ENCODE results near the gene VILL.

VILL gene

DNA sequence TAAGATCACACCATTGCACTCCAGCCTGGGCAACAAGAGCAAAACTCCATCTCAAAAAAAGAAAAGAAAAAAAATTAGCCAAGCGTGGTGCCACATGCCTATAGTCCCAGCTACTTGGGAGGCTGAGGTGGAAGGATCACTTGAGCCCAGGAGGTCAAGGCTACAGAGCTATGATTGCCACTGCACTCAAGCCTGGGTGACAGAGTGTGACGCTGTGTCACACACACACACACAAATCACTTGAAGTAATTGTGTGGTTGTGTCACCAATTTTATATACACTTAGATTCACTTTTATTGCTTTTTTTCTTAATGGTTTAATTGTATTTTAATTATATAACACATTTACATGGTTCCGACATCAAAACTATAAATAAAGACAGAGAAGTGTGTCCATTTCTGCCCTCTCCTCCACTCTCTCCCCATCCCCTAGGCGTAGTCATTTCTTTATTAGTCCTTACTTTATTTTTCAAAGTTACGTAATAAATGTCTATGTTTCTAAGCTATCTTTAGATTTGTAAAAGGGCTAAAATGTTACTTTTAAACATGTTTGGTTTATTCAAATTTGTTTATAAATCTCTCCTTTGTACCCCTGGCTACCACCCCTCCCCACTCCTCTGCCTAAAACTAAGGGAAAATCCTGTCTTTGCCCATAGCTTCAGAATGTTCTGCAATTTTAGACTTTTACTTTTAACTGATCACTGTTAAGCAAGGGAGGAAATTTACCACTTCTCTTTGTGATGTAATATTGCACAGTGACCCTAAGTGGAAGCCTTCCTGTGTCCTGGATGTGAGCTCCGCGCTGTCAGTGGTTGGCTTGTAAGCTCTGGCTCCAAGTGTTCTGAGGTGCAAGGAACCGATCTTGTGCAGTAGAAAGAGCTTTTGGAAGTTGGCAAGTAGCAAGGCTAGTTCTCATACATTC, 10.8 kb upstream of the VILL start:
- no peak for DNase-seq
- Mint-ChIP-seq H3K9me3 (no peaks in the 10 kb centered on the region), H3K36me3 (ENCODE audit: low read depth) (peaks cover 53% of the 10 kb centered on the region), H3K27me3 (ENCODE audit: low read depth, poor library complexity) (peaks cover 4% of the 10 kb centered on the region), H3K4me1 (no peaks in the 10 kb centered on the region), H3K27ac (peak overlapping the region; percentile 14), H3K4me3 (no peak overlapping the region)
- TF ChIP-seq, protein P1, sequence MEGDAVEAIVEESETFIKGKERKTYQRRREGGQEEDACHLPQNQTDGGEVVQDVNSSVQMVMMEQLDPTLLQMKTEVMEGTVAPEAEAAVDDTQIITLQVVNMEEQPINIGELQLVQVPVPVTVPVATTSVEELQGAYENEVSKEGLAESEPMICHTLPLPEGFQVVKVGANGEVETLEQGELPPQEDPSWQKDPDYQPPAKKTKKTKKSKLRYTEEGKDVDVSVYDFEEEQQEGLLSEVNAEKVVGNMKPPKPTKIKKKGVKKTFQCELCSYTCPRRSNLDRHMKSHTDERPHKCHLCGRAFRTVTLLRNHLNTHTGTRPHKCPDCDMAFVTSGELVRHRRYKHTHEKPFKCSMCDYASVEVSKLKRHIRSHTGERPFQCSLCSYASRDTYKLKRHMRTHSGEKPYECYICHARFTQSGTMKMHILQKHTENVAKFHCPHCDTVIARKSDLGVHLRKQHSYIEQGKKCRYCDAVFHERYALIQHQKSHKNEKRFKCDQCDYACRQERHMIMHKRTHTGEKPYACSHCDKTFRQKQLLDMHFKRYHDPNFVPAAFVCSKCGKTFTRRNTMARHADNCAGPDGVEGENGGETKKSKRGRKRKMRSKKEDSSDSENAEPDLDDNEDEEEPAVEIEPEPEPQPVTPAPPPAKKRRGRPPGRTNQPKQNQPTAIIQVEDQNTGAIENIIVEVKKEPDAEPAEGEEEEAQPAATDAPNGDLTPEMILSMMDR (IDR thresholded peaks at IDR 0.05), result no peak

DNA sequence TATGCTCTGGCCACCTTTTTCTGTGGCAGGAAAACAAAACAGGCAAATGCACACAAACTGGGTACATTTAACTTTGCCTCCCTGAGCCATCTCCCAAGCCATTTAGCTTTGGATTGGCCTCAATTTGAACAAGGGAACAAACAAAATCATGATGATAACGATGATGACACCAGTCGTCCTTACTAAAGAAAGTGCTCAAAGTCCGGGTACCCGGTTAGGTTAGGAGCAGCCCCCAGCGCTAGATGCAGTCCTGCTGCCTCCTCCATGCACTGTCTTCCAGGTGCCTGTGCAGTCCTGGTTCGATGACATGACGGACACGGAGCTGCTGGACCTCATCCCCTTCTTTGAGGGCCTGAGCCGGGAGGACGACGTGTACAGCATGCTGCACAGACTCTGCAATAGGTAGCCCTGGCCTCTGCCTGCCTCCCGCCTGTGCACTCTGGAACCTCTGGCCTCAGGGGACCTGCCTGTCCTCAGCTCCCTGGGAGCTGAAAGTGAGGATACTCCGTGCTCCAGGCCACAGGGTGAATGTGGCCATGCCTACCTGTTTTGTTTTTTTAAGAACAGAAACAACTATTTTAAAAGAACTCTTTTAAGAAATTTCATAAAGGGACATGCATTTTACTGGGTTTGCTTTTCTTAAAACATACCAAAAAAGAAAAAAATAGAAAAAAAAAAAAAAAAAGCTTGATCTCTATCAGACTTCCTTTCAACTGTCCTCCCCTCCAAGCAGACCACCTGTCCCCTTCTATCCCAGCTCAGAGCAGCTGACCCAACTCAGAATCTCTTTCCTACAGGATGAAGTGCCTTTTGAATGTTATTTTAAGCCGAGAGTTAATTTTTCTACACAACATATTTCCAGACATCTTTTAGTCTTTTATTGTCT, 9.9 kb upstream of the VILL start:
- Mint-ChIP-seq H3K27me3 (ENCODE audit: low read depth, poor library complexity) (peaks cover 4% of the 10 kb centered on the region), H3K36me3 (ENCODE audit: low read depth) (peaks cover 48% of the 10 kb centered on the region), H3K27ac (peak overlapping the region; percentile 83), H3K9me3 (no peaks in the 10 kb centered on the region), H3K4me1 (no peaks in the 10 kb centered on the region), H3K4me3 (no peak overlapping the region)
- DNase-seq, result no peak
- TF ChIP-seq, protein P1 (IDR thresholded peaks at IDR 0.05), result no peak

DNA sequence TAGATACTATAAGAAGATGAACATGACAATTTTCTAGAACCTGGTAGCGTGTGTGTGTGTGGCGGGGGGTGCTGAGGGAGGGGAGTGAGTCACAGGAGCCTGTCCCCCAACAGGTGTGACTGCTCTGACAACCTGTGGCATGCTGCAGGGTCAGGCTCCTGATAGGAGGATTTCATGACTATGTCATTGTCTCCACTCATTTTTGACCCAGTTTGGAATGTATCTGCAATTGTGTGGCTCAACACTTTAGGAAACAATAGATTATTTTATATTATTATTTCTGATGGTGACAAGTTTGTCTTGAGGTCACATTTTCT, 9.3 kb upstream of the VILL start:
- Mint-ChIP-seq H3K4me3 (no peak overlapping the region), H3K27ac (no peak overlapping the region), H3K36me3 (ENCODE audit: low read depth) (peaks cover 42% of the 10 kb centered on the region), H3K4me1 (no peaks in the 10 kb centered on the region), H3K9me3 (no peaks in the 10 kb centered on the region), H3K27me3 (ENCODE audit: low read depth, poor library complexity) (peaks cover under 1% of the 10 kb centered on the region)
- DNase-seq, result no peak
- TF ChIP-seq, protein P1 (IDR thresholded peaks at IDR 0.05), result no peak

DNA sequence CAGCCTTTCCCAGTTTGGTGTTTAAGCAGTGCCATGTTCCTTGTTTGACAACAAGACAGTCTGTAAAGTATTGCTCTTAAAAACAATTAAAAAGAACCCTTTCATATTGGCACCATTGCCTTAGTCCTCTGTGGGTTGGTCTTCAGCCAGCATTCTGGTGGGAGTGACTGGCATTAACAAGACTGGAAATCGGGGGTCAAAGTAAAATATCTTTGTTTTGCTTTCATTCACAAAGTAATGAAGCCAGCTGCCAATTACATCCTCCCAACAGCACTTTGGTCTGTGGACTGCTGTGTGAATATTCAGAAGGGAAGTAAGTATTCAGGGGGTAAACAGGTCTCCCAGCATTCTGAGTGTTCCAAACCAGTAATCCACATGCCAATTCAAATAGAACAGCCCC, 8.3 kb upstream of the VILL start:
- no peak for DNase-seq
- H3K27ac Mint-ChIP-seq, result no peak overlapping the region
- H3K4me1 Mint-ChIP-seq, result no peaks in the 10 kb centered on the region
- TF ChIP-seq, protein P1 (IDR thresholded peaks at IDR 0.05), result no peak
- H3K4me3 Mint-ChIP-seq, result no peak overlapping the region
- no peaks in the 10 kb centered on the region for H3K27me3 Mint-ChIP-seq (ENCODE audit: low read depth, poor library complexity)
- no peaks in the 10 kb centered on the region for H3K9me3 Mint-ChIP-seq
- H3K36me3 Mint-ChIP-seq (ENCODE audit: low read depth), result peaks cover 33% of the 10 kb centered on the region

DNA sequence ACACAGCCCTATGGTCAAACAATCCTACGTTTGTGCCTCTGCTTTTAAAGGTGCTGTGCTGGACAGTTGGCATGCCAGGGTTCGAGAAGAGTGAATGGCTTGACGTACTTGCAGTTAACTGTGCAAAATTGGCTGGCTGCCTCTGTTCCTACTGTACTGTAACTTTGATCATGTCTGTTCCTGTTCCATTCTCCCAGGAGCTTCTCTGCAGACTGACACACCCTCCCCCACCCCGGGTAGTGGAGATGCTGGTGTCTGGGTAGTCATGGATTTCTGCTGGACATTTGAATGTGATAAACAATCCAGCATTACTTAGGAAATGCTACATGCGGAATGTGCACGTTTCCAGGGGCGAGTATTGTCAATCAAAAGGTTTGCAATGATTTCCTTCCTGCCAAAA, 6.5 kb upstream of the VILL start:
- no peak overlapping the region for H3K4me3 Mint-ChIP-seq

More for the DNA sequence above, 6.5 kb upstream of the VILL start:
- H3K27me3 Mint-ChIP-seq (ENCODE audit: low read depth, poor library complexity), result no peaks in the 10 kb centered on the region
- H3K4me1 Mint-ChIP-seq, result peaks cover 9% of the 10 kb centered on the region
- TF ChIP-seq, protein P1 (IDR thresholded peaks at IDR 0.05), result no peak
- DNase-seq, result no peak
- no peak overlapping the region for H3K27ac Mint-ChIP-seq
- H3K36me3 Mint-ChIP-seq (ENCODE audit: low read depth), result peaks cover 31% of the 10 kb centered on the region
- no peaks in the 10 kb centered on the region for H3K9me3 Mint-ChIP-seq
